Hepatocyte (in vitro differentiated cells): Measurements from ENCODE around the gene PRMT9.

Experiments used
- CTCF ChIP-seq: fragments of 200-600 bp; sonication (generic); IDR thresholded peaks from 2 replicates; pipeline ENCODE4 v1.5.1; 2016; ENCODE audit warnings: antibody characterized with exemption, mild to moderate bottlenecking; ENCODE audit not compliant: poor library complexity
- EZH2 ChIP-seq: fragments of 200-600 bp; sonication (generic); IDR thresholded peaks from 2 replicates; pipeline ENCODE4 v1.6.1; 2016; ENCODE audit warnings: antibody characterized with exemption, mild to moderate bottlenecking, borderline replicate concordance
- EZH2phosphoT487 ChIP-seq: fragments of 200-600 bp; sonication (generic); IDR thresholded peaks from one replicate; pipeline ENCODE4 v1.6.1; 2018; ENCODE audit warnings: antibody characterized with exemption, mild to moderate bottlenecking, low read depth, moderate library complexity; ENCODE audit not compliant: unreplicated experiment, severe bottlenecking

- TF ChIP-seq CTCF (no peak), EZH2phosphoT487 (no peak), EZH2 (no peak)
Observed at GRCh38 chr4:147591106-147591505, 92.9 kb downstream of the PRMT9 start.
